Ovary (tissue), 3 donors: Measurements from ENCODE around the gene HOXC4.

Experiments
- POLR2A ChIP-seq: fragments of 450-650 bp; IDR thresholded peaks from one replicate; pipeline ENCODE4 v1.6.1; 2017; ENCODE audit warnings: antibody characterized with exemption, mild to moderate bottlenecking, moderate library complexity
- TF ChIP-seq, protein P1 (sequence below), 3 donors: fragments of 450-650 bp in 2 of 3; fragments of 200-600 bp in 1 of 3; IDR thresholded peaks; one replicate each; pipeline versions ENCODE4 v1.5.1 to v1.8.0; 2016 to 2022; ENCODE audit warnings: antibody characterized with exemption in 3 of 3, mild to moderate bottlenecking in 1 of 3
- donor health status: DM: no; HTN: no; CAD: no.

DNA sequence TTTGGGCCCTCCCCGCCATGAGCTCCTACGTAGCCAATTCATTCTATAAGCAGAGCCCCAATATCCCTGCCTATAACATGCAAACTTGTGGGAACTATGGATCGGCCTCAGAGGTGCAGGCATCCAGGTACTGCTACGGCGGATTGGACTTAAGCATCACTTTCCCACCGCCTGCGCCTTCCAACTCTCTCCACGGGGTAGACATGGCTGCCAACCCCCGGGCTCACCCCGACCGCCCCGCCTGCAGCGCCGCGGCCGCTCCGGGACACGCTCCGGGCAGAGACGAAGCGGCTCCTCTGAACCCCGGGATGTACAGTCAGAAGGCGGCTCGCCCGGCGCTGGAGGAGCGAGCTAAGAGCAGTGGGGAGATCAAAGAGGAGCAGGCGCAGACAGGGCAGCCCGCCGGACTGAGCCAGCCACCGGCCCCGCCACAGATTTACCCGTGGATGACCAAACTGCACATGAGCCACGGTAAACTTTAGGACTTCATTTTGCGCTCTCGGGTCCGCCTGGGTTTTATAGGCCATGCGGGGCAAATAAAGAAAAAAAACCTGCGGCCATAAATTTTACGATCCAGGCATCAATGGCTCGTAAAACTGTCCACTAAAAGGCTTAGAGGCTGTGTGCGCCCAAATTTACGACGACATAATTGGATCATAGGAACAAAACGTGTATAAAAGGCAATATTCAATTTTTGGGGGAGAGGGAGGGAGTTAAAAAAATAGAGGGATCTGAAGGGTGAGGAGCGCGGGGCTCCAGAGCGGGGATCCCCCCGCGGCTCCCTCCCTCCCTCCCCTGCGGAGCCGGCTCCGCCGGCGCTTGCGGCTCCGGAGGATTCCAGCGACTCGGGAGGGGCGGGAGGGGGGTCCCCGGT, 20.3 kb upstream of the HOXC4 start:
- TF ChIP-seq, protein P1, sequence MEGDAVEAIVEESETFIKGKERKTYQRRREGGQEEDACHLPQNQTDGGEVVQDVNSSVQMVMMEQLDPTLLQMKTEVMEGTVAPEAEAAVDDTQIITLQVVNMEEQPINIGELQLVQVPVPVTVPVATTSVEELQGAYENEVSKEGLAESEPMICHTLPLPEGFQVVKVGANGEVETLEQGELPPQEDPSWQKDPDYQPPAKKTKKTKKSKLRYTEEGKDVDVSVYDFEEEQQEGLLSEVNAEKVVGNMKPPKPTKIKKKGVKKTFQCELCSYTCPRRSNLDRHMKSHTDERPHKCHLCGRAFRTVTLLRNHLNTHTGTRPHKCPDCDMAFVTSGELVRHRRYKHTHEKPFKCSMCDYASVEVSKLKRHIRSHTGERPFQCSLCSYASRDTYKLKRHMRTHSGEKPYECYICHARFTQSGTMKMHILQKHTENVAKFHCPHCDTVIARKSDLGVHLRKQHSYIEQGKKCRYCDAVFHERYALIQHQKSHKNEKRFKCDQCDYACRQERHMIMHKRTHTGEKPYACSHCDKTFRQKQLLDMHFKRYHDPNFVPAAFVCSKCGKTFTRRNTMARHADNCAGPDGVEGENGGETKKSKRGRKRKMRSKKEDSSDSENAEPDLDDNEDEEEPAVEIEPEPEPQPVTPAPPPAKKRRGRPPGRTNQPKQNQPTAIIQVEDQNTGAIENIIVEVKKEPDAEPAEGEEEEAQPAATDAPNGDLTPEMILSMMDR (IDR thresholded peaks at IDR 0.05), result no peak
- TF ChIP-seq POLR2A, result no peak
